Ishikawa (cell line): Measurements from ENCODE around the gene VAMP8.

ENCODE experiments used
- CREB1 ChIP-seq: IDR thresholded peaks from 2 replicates; pipeline ENCODE4 v1.6.1; 2012; ENCODE audit warnings: low read depth
- EGR1 ChIP-seq: IDR thresholded peaks from 2 replicates; pipeline ENCODE4 v1.6.1; 2012
- EP300 ChIP-seq: IDR thresholded peaks from 2 replicates; pipeline ENCODE4 v1.6.1; 2012; ENCODE audit warnings: borderline replicate concordance
- NFIC ChIP-seq: IDR thresholded peaks from 2 replicates; pipeline ENCODE4 v1.6.1; 2012
- RAD21 ChIP-seq: IDR thresholded peaks from 2 replicates; pipeline ENCODE4 v1.6.1; 2012; ENCODE audit warnings: low read depth
- REST ChIP-seq: IDR thresholded peaks from 2 replicates; pipeline ENCODE4 v1.6.1; 2012; ENCODE audit warnings: low read depth, mild to moderate bottlenecking
- TEAD4 ChIP-seq: IDR thresholded peaks from 2 replicates; pipeline ENCODE4 v1.6.1; 2012
- YY1 ChIP-seq: IDR thresholded peaks from 2 replicates; pipeline ENCODE4 v1.6.1; 2012; ENCODE audit warnings: low read depth

DNA sequence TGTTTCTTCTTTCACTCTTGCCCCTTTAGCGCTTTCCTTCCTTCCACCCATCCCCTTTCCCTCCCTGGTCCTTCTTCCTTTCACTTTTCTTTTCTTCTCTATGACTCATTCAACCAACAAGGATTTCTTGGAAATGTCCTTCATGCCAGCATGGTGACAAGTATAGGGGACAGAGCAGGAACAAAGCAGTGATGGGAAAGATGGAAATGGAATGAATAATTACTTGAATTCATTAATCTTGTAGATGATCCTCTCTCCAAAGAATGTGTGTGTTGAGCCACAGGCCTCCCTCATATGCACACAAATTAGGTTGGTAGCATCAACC lies 8.4 kb downstream of the VAMP8 start:
- TF ChIP-seq EP300 (no peak), NFIC (no peak), TEAD4 (no peak), EGR1 (no peak), RAD21 (no peak), REST (no peak), CREB1 (no peak), YY1 (no peak)
